ENCODE data around the gene TBL1XR1. TPM values are rescaled to one million over a fixed set of nuclear protein-coding genes. Genes with fewer than 3 reads are reported as not detected.

Gene TBL1XR1
- total RNA-seq, 1 donor from 2014 or later: 372 TPM

DNA sequence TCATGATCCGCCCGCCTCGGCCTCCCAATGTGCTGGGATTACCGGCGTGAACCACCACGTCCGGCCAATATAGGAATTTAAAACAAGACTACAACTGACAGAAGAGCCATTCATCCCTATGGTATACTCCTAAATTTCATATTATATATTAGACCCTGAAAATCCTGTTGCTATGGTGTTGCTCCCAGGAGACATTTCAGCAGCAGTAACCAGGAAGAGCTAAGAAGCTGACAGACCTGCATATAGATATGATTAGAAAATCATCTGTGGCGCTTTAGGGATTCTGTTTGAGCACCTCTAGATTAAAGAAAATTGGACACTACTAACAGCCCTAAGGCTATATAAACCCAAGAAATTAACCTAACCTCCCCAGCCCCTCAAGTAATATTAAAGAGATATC is 38.8 kb downstream of the TBL1XR1 start:
- ATAC-seq (ENCODE audit: low read depth) (no peak), DNase-seq (no peak)
- POLR2A ChIA-PET: interaction anchor here (0.9 kb wide), 1 partner anchor 10 kb away, joined by 4 read pairs; no protein-coding TSS in a partner anchor
- no peak overlapping the region for H3K27ac Mint-ChIP-seq
- peaks cover 42% of the 10 kb centered on the region for H3K36me3 Mint-ChIP-seq (ENCODE audit: low read depth)
- no peak overlapping the region for H3K4me3 Mint-ChIP-seq
- intact Hi-C loops (cut with micrococcal nuclease): loop anchor here (2.0 kb wide), 1 partner anchor 14 kb away; no protein-coding TSS in a partner anchor
- CTCF ChIA-PET: no interaction called here
- no peaks in the 10 kb centered on the region for H3K27me3 Mint-ChIP-seq
- H3K4me1 Mint-ChIP-seq: peaks cover 61% of the 10 kb centered on the region
- peaks cover 9% of the 10 kb centered on the region for H3K9me3 Mint-ChIP-seq
- TF ChIP-seq, protein P1, sequence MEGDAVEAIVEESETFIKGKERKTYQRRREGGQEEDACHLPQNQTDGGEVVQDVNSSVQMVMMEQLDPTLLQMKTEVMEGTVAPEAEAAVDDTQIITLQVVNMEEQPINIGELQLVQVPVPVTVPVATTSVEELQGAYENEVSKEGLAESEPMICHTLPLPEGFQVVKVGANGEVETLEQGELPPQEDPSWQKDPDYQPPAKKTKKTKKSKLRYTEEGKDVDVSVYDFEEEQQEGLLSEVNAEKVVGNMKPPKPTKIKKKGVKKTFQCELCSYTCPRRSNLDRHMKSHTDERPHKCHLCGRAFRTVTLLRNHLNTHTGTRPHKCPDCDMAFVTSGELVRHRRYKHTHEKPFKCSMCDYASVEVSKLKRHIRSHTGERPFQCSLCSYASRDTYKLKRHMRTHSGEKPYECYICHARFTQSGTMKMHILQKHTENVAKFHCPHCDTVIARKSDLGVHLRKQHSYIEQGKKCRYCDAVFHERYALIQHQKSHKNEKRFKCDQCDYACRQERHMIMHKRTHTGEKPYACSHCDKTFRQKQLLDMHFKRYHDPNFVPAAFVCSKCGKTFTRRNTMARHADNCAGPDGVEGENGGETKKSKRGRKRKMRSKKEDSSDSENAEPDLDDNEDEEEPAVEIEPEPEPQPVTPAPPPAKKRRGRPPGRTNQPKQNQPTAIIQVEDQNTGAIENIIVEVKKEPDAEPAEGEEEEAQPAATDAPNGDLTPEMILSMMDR (IDR thresholded peaks at IDR 0.05): no peak

DNA sequence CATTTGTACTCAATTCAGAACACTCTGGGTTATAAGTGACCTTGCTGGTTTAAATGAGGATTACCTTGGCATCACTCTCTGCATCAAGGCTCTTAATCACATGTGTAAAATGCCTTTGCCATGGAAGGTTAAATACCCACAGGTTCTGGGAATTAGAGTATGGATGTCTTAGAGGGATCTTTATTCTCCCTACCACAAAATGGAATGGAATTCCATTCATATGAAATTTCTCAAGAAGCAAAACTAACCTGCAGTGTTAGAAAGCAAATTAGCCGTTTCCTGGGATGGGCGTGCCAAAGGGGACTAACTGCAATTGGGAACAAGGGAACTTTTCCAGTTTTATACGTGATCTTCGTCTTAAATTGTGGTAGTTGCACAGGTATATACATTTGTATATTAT is 39.8 kb downstream of the TBL1XR1 start:
- H3K27me3 Mint-ChIP-seq: no peaks in the 10 kb centered on the region
- POLR2A ChIA-PET: interaction anchor here (1.2 kb wide), 1 partner anchor 13 kb away, joined by 4 read pairs; no protein-coding TSS in a partner anchor
- no peak overlapping the region for H3K4me3 Mint-ChIP-seq
- H3K4me1 Mint-ChIP-seq: peaks cover 61% of the 10 kb centered on the region
- DNase-seq: no peak
- CTCF ChIA-PET: no interaction called here
- intact Hi-C loops (cut with micrococcal nuclease): no loop called here
- ATAC-seq (ENCODE audit: low read depth): no peak
- TF ChIP-seq, protein P1 (IDR thresholded peaks at IDR 0.05): no peak
- H3K27ac Mint-ChIP-seq: no peak overlapping the region
- peaks cover 9% of the 10 kb centered on the region for H3K9me3 Mint-ChIP-seq
- H3K36me3 Mint-ChIP-seq (ENCODE audit: low read depth): peaks cover 35% of the 10 kb centered on the region

DNA sequence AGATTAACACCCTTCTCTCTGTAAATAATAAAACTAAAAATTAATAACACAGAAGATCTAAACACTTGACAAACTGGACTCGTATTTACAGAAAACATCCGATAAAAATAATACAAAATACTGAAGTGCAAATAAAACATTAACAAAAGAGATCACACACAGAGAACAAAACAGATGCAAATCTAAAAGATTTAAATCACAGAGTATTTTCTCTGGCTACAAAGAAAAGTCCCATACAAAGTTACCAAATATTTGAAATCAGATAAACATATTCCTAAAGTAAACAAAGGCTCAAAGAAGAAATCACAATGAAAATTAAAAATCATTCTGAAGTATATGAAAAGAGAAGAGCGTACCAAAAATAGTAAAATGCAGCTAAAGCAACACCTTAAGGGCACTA is 42.5 kb downstream of the TBL1XR1 start:
- intact Hi-C loops (cut with micrococcal nuclease): no loop called here
- ATAC-seq (ENCODE audit: low read depth) (no peak), DNase-seq (no peak)
- TF ChIP-seq, protein P1 (IDR thresholded peaks at IDR 0.05): no peak
- H3K27me3 Mint-ChIP-seq: no peaks in the 10 kb centered on the region
- peaks cover 69% of the 10 kb centered on the region for H3K4me1 Mint-ChIP-seq
- H3K36me3 Mint-ChIP-seq (ENCODE audit: low read depth): peaks cover 19% of the 10 kb centered on the region
- ChIA-PET POLR2A (no interaction called here), CTCF (no interaction called here)
- no peak overlapping the region for H3K4me3 Mint-ChIP-seq
- H3K27ac Mint-ChIP-seq: no peak overlapping the region
- H3K9me3 Mint-ChIP-seq: no peaks in the 10 kb centered on the region

DNA sequence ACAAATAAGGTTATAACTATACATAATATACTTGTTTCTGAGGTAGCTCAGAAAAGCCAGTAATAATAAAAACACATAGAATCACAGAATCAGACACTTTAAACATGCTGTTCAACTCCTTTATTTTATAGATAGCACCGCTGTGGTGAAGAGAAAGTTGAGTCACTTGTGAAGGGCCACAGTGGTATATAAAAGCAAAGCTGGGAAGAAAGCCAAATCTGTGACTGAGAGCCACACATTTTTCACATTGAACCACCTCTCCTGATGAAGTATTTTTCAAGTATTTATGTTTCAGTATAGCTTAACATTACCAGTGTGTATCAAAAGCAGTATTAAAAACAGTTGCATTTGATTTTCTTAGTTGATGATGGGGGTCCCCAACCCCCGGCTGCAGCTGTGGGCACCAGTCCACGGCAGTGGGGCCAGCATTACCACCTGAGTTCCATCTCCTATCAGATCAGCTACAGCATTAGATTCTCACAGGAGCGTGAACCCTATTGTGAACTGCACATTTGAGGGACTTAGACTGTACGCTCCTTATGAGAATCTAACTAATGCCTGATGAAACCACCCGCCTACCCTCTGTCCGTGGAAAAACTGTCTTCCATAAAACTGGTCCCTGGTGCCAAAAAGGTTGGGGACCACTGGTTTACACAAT is 46.2 kb downstream of the TBL1XR1 start:
- peak overlapping the region; percentile 74 for H3K27ac Mint-ChIP-seq
- intact Hi-C loops (cut with micrococcal nuclease): loop anchor here (2.0 kb wide), 2 partner anchors 14 to 16 kb away; no protein-coding TSS in a partner anchor

More for the DNA sequence above, 46.2 kb downstream of the TBL1XR1 start:
- ChIA-PET POLR2A (no interaction called here), CTCF (interaction anchor here (0.6 kb wide), 1 partner anchor 118 kb away, joined by 3 read pairs; no protein-coding TSS in a partner anchor)
- ATAC-seq (ENCODE audit: low read depth) (peak; percentile 30), DNase-seq (no peak)
- Mint-ChIP-seq H3K27me3 (no peaks in the 10 kb centered on the region), H3K9me3 (no peaks in the 10 kb centered on the region), H3K4me3 (peak overlapping the region; percentile 11), H3K4me1 (peaks cover 77% of the 10 kb centered on the region), H3K36me3 (ENCODE audit: low read depth) (peaks cover 21% of the 10 kb centered on the region)
- TF ChIP-seq, protein P1 (IDR thresholded peaks at IDR 0.05): no peak
